IMR-90 (cell line): Measurements from ENCODE around the gene KLHL2. TPM values are rescaled to one million over a fixed set of nuclear protein-coding genes. Genes with fewer than 3 reads are reported as not detected.

Source experiments
- ATAC-seq: fragments of 200-7000 bp; cut with Tn5 transposase; 2 replicates; pipeline ENCODE4 v1.9.1; 2020; ENCODE audit warnings: low read depth, mild to moderate bottlenecking, moderate library complexity
- BruUV-seq: library from RNA; stranded (reverse); fragments of 400-500 nt; replicated peaks from 2 replicates; lab custom pipeline; 2021; lab: Mats Ljungman, UMichigan
- CTCF ChIA-PET: fragments of 300-600 bp; formaldehyde crosslinking; extraction: SDS; loops from one replicate; lab custom pipeline; 2021; ENCODE audit warnings: antibody characterized with exemption; lab: Yijun Ruan, JAX
- POLR2A ChIA-PET: fragments of 300-600 bp; sonication (Branson Sonifier 250); formaldehyde crosslinking; loops from one replicate; lab custom pipeline; 2022; ENCODE audit warnings: antibody characterized with exemption; ENCODE audit not compliant: unreplicated experiment; lab: Charles Lee
- DNase-seq: peaks from one replicate; pipeline ENCODE4 v3.0.0; 2013
- H2AFZ ChIP-seq: replicated peaks from 2 replicates; pipeline ENCODE3; 2013; ENCODE audit warnings: low read length, mild to moderate bottlenecking; ENCODE audit not compliant: poor library complexity
- H2AK5ac ChIP-seq: 2 replicates; pipeline ENCODE4 v1.6.1; 2013; ENCODE audit warnings: low read depth, low read length, inconsistent platforms
- H2AK9ac ChIP-seq: replicated peaks from 2 replicates; pipeline ENCODE3; 2013; ENCODE audit warnings: mild to moderate bottlenecking, low read depth, low read length, moderate library complexity; ENCODE audit not compliant: poor library complexity
- H2BK120ac ChIP-seq: 2 replicates; pipeline ENCODE4 v1.6.1; 2013; ENCODE audit warnings: low read depth, low read length, inconsistent platforms
- H2BK15ac ChIP-seq: 3 replicates; pipeline ENCODE4 v1.6.1; 2013; ENCODE audit warnings: low read depth, low read length, inconsistent platforms
- H2BK20ac ChIP-seq: 2 replicates; pipeline ENCODE4 v1.6.1; 2013; ENCODE audit warnings: low read depth, mild to moderate bottlenecking, inconsistent platforms, low read length, moderate library complexity
- H2BK5ac ChIP-seq: 2 replicates; pipeline ENCODE4 v1.6.1; 2013; ENCODE audit warnings: mild to moderate bottlenecking, low read depth, low read length, inconsistent platforms; ENCODE audit not compliant: poor library complexity, severe bottlenecking
- H3K14ac ChIP-seq: replicated peaks from 2 replicates; pipeline ENCODE4 v1.6.1; 2013; ENCODE audit warnings: low read depth, low read length, inconsistent platforms
- H3K18ac ChIP-seq: 2 replicates; pipeline ENCODE4 v1.6.1; 2013; ENCODE audit warnings: low read depth, low read length, control low read depth
- H3K23ac ChIP-seq: 2 replicates; pipeline ENCODE4 v1.6.1; 2013; ENCODE audit warnings: low read depth, low read length, inconsistent platforms
- H3K27ac ChIP-seq: 2 replicates; pipeline ENCODE4 v1.5.1; 2013; ENCODE audit warnings: mild to moderate bottlenecking, control low read depth, low read length; ENCODE audit not compliant: insufficient read depth
- H3K27me3 ChIP-seq: 2 replicates; pipeline ENCODE4 v1.6.1; 2013; ENCODE audit warnings: low read length; ENCODE audit not compliant: control insufficient read depth, insufficient read depth
- H3K36me3 ChIP-seq: 2 replicates; pipeline ENCODE4 v1.6.1; 2013; ENCODE audit warnings: low read length, mixed read lengths; ENCODE audit not compliant: control insufficient read depth, insufficient read depth
- H3K4ac ChIP-seq: 2 replicates; pipeline ENCODE4 v1.6.1; 2013; ENCODE audit warnings: low read depth, low read length, inconsistent platforms
- H3K4me1 ChIP-seq: 2 replicates; pipeline ENCODE4 v1.6.1; 2013; ENCODE audit warnings: low read length, mixed read lengths; ENCODE audit not compliant: control insufficient read depth, insufficient read depth
- H3K4me2 ChIP-seq: 2 replicates; pipeline ENCODE4 v1.6.1; 2013; ENCODE audit warnings: low read depth, mild to moderate bottlenecking, control low read depth, low read length, moderate library complexity
- H3K4me3 ChIP-seq: 2 replicates; pipeline ENCODE4 v1.5.1; 2013; ENCODE audit warnings: low read depth, mild to moderate bottlenecking, control low read depth, low read length, moderate library complexity; ENCODE audit not compliant: insufficient read depth
- H3K56ac ChIP-seq: 2 replicates; pipeline ENCODE4 v1.6.1; 2013; ENCODE audit warnings: low read length, inconsistent platforms; ENCODE audit not compliant: insufficient read depth; ENCODE audit errors: extremely low read depth
- H3K79me1 ChIP-seq, 2 experiments: 2 replicates each; pipeline ENCODE4 v1.6.1; 2013; ENCODE audit warnings: low read length in 2 of 2, inconsistent platforms in 1 of 2, low read depth in 1 of 2
- H3K9ac ChIP-seq: 2 replicates; pipeline ENCODE4 v1.6.1; 2013; ENCODE audit warnings: low read depth, low read length, control low read depth
- H3K9me1 ChIP-seq: 2 replicates; pipeline ENCODE4 v1.6.1; 2013; ENCODE audit warnings: low read length, inconsistent platforms; ENCODE audit not compliant: insufficient read depth
- H3K9me3 ChIP-seq: 2 replicates; pipeline ENCODE4 v1.6.1; 2013; ENCODE audit warnings: low read length; ENCODE audit not compliant: control insufficient read depth, insufficient read depth
- H4K20me1 ChIP-seq: 2 replicates; pipeline ENCODE4 v1.6.1; 2013; ENCODE audit warnings: low read length, inconsistent platforms; ENCODE audit not compliant: insufficient read depth
- H4K5ac ChIP-seq: 2 replicates; pipeline ENCODE4 v1.6.1; 2013; ENCODE audit warnings: mild to moderate bottlenecking, low read depth, low read length, control low read depth
- H4K8ac ChIP-seq, 2 experiments: 2 replicates each; pipeline ENCODE4 v1.6.1; 2013; ENCODE audit warnings: low read depth in 2 of 2, low read length in 2 of 2, control low read depth in 1 of 2, inconsistent platforms in 1 of 2
- H4K91ac ChIP-seq: 2 replicates; pipeline ENCODE4 v1.6.1; 2013; ENCODE audit warnings: low read depth, low read length, inconsistent platforms; ENCODE audit not compliant: insufficient read depth
- CHD1 ChIP-seq: IDR thresholded peaks from 2 replicates; pipeline ENCODE4 v1.6.1; 2012; ENCODE audit warnings: low read depth, low read length, improper control_type of control experiment
- FOS ChIP-seq: fragments of 150-350 bp; IDR thresholded peaks from 2 replicates; pipeline ENCODE4 v1.6.1; 2016; ENCODE audit warnings: low read depth, low read length
- MAFK ChIP-seq: IDR thresholded peaks from 2 replicates; pipeline ENCODE4 v1.6.1; 2012; ENCODE audit warnings: low read depth, low read length, improper control_type of control experiment
- MAZ ChIP-seq: IDR thresholded peaks from 2 replicates; pipeline ENCODE4 v1.6.1; 2012; ENCODE audit warnings: low read depth, mild to moderate bottlenecking, low read length, improper control_type of control experiment, moderate library complexity, borderline replicate concordance
- MXI1 ChIP-seq: IDR thresholded peaks from 2 replicates; pipeline ENCODE4 v1.6.1; 2012; ENCODE audit warnings: low read depth, mild to moderate bottlenecking, low read length, moderate library complexity, borderline replicate concordance
- NFE2L2 ChIP-seq: fragments of 150-350 bp; IDR thresholded peaks from 2 replicates; pipeline ENCODE4 v1.6.1; 2016; ENCODE audit warnings: low read depth, mild to moderate bottlenecking, low read length
- POLR2A ChIP-seq: IDR thresholded peaks from 2 replicates; pipeline ENCODE4 v1.6.1; 2012; ENCODE audit warnings: mild to moderate bottlenecking, low read depth, low read length
- RAD21 ChIP-seq: IDR thresholded peaks from 2 replicates; pipeline ENCODE4 v1.6.1; 2012; ENCODE audit warnings: low read length, improper control_type of control experiment
- RCOR1 ChIP-seq: IDR thresholded peaks from 2 replicates; pipeline ENCODE4 v1.6.1; 2012; ENCODE audit warnings: mild to moderate bottlenecking, low read length, improper control_type of control experiment; ENCODE audit not compliant: insufficient replicate concordance
- SMC3 ChIP-seq: fragments of 150-350 bp; IDR thresholded peaks from 2 replicates; pipeline ENCODE4 v1.6.1; 2016; ENCODE audit warnings: low read depth, mild to moderate bottlenecking, antibody characterized with exemption, low read length, moderate library complexity
- WGBS, 2 experiments: methylation state at CpG; one replicate each; pipeline versions ENCODE4 v1.1.5 to v1.1.7; 2013; ENCODE audit warnings: missing lambda C conversion rate in 2 of 2; ENCODE audit not compliant: insufficient read length in 1 of 2; ENCODE audit errors: extremely low coverage in 2 of 2; 5-methylcytosine and 5-hydroxymethylcytosine counted together
- dilution Hi-C: fragments of 300-500 bp; cut with HindIII; formaldehyde crosslinking; loops from one replicate; pipeline ENCODE4 v1.14.3; 2018; ENCODE audit warnings: low sequenced_read_pairs; ENCODE audit not compliant: unreplicated experiment
- in situ Hi-C: fragments of 300-500 bp; cut with MboI; formaldehyde crosslinking; loops from 3 replicates; pipeline ENCODE4 v1.14.3; 2019; ENCODE audit warnings: low sequenced_read_pairs, inconsistent platforms, mixed read lengths
- intact Hi-C: fragments of 100-400 bp; cut with micrococcal nuclease; formaldehyde crosslinking; loops from 2 replicates; pipeline ENCODE4 v1.10.0; 2022
- polyA plus RNA-seq, 3 experiments: library from polyadenylated mRNA; depleted of rRNA; stranded (reverse); fragments of >200 nt; gene quantifications; 2 replicates each; pipeline ENCODE4 v1.2.3, GENCODE V29; 2012; ENCODE audit warnings: low replicate concordance in 1 of 3
- total RNA-seq: library from RNA; depleted of rRNA; stranded (reverse); fragments of >200 nt; gene quantifications from 2 replicates; pipeline ENCODE4 v1.2.3, GENCODE V29; 2012
- TF ChIP-seq, protein P1 (sequence below): fragments of 150-350 bp; IDR thresholded peaks from 2 replicates; pipeline ENCODE4 v1.6.1; 2017; ENCODE audit warnings: mild to moderate bottlenecking, antibody characterized with exemption, low read length, low read depth
- TF ChIP-seq, protein P2 (sequence below): conservative IDR thresholded peaks from 2 replicates; pipeline ENCODE4 v1.5.1; 2012; ENCODE audit warnings: mild to moderate bottlenecking, low read depth, low read length, improper control_type of control experiment
- TF ChIP-seq, protein P3 (sequence below): fragments of 150-350 bp; IDR thresholded peaks from 2 replicates; pipeline ENCODE4 v1.6.1; 2016; ENCODE audit warnings: low read depth, mild to moderate bottlenecking, low read length, moderate library complexity, borderline replicate concordance

Gene KLHL2
- total and polyA plus RNA-seq, 2 of the 4 experiments (the other 2 are of a cell fraction): 11.0 to 12.4 TPM

DNA sequence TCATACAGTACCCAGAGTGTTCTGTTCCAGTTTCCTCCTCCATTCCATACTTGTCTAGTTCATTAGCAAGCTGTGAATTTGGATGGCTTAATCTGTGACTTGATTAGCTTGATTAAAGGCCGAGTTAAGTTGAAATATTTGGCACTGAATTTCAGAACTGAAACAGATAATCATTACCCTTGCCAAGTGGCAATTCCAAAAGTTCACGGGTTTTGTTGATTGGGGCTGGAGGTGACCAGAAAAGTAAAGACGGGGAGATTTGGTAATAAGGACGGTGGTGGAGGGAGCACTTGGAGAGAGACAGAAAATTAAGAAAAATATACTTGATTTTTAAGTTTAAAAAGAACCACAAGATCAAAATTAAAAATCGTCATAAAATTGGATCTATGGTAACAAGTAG is 21.9 kb upstream of the KLHL2 start:
- Histone ChIP-seq H2AK5ac (no peak overlapping the region), H2BK20ac (no peak overlapping the region), H4K20me1 (no peaks in the 10 kb centered on the region), H3K79me1 (no peaks in the 10 kb centered on the region), H3K36me3 (no peaks in the 10 kb centered on the region), H3K9me3 (no peaks in the 10 kb centered on the region), H2BK120ac (no peak overlapping the region), H3K27me3 (peaks cover 2% of the 10 kb centered on the region; the same call in 1 of the 2 replicates), H3K4ac (no peak overlapping the region), H3K9me1 (no peaks in the 10 kb centered on the region), H2BK15ac (no peak overlapping the region), H3K27ac (no peak overlapping the region), H2AK9ac (no peak overlapping the region), H3K4me1 (no peaks in the 10 kb centered on the region), H4K8ac (no peak overlapping the region), H2AFZ (no peak overlapping the region), H3K4me2 (no peak overlapping the region), H3K23ac (no peak overlapping the region), H3K4me3 (no peak overlapping the region), H3K14ac (no peak overlapping the region), H4K91ac (no peak overlapping the region), H3K56ac (no peak overlapping the region), H3K18ac (no peak overlapping the region), H2BK5ac (no peak overlapping the region), H4K5ac (no peak overlapping the region), H3K9ac (no peak overlapping the region)
- CTCF ChIA-PET: no interaction called here
- no peak for TF ChIP-seq CHD1
- TF ChIP-seq, protein P1, sequence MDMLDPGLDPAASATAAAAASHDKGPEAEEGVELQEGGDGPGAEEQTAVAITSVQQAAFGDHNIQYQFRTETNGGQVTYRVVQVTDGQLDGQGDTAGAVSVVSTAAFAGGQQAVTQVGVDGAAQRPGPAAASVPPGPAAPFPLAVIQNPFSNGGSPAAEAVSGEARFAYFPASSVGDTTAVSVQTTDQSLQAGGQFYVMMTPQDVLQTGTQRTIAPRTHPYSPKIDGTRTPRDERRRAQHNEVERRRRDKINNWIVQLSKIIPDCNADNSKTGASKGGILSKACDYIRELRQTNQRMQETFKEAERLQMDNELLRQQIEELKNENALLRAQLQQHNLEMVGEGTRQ: no peak
- TF ChIP-seq SMC3: no peak
- TF ChIP-seq, protein P2, sequence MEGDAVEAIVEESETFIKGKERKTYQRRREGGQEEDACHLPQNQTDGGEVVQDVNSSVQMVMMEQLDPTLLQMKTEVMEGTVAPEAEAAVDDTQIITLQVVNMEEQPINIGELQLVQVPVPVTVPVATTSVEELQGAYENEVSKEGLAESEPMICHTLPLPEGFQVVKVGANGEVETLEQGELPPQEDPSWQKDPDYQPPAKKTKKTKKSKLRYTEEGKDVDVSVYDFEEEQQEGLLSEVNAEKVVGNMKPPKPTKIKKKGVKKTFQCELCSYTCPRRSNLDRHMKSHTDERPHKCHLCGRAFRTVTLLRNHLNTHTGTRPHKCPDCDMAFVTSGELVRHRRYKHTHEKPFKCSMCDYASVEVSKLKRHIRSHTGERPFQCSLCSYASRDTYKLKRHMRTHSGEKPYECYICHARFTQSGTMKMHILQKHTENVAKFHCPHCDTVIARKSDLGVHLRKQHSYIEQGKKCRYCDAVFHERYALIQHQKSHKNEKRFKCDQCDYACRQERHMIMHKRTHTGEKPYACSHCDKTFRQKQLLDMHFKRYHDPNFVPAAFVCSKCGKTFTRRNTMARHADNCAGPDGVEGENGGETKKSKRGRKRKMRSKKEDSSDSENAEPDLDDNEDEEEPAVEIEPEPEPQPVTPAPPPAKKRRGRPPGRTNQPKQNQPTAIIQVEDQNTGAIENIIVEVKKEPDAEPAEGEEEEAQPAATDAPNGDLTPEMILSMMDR: no peak
- no peak for TF ChIP-seq NFE2L2
- TF ChIP-seq FOS: no peak
- TF ChIP-seq RAD21: no peak
- TF ChIP-seq RCOR1: no peak
- no peak for TF ChIP-seq MXI1
- no peak for TF ChIP-seq MAZ
- no peak for TF ChIP-seq MAFK
- TF ChIP-seq, protein P3, sequence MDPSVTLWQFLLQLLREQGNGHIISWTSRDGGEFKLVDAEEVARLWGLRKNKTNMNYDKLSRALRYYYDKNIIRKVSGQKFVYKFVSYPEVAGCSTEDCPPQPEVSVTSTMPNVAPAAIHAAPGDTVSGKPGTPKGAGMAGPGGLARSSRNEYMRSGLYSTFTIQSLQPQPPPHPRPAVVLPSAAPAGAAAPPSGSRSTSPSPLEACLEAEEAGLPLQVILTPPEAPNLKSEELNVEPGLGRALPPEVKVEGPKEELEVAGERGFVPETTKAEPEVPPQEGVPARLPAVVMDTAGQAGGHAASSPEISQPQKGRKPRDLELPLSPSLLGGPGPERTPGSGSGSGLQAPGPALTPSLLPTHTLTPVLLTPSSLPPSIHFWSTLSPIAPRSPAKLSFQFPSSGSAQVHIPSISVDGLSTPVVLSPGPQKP: no peak
- no peak for TF ChIP-seq POLR2A
- no TSS peak for BruUV-seq
- in situ Hi-C loops: no loop called here
- no CpG with 5 or more reads among the region's 5 CpGs for WGBS, 2 experiments
- POLR2A ChIA-PET: no interaction called here
- dilution Hi-C loops: no loop called here
- ATAC-seq: no peak
- no peak for DNase-seq
- intact Hi-C loops: no loop called here
